H1 (cell line): ENCODE measurements around the gene SDF2.

Source experiments
- CBX5 ChIP-seq: fragments of 300-800, 300-1000 bp; sonication (generic); IDR thresholded peaks from 2 replicates; pipeline ENCODE4 v1.7.1; 2016; ENCODE audit warnings: antibody characterized with exemption, low read length, low read depth
- CTCF ChIP-seq, 3 experiments: IDR thresholded peaks; 1 replicate in 2 of 3; 2 replicates in 1 of 3; pipeline versions ENCODE4 v1.5.1 to v1.6.1; 2011; ENCODE audit warnings: low read length in 3 of 3, mild to moderate bottlenecking in 3 of 3, inconsistent platforms in 2 of 3, low read depth in 1 of 3, moderate library complexity in 1 of 3; ENCODE audit not compliant: insufficient read depth in 1 of 3; ENCODE audit errors: control extremely low read depth in 1 of 3
- EZH2 ChIP-seq: fragments of 200-600 bp; sonication (generic); IDR thresholded peaks from 2 replicates; pipeline ENCODE4 v1.7.1; 2012; ENCODE audit warnings: low read depth, mild to moderate bottlenecking, moderate library complexity, low read length, inconsistent platforms; ENCODE audit not compliant: severe bottlenecking
- HDAC6 ChIP-seq: IDR thresholded peaks from one replicate; pipeline ENCODE4 v1.7.1; 2012; ENCODE audit warnings: low read depth, mild to moderate bottlenecking, inconsistent platforms, low read length, moderate library complexity
- POLR2A ChIP-seq, 2 experiments: IDR thresholded peaks; 1 replicate in 1 of 2; 2 replicates in 1 of 2; pipeline ENCODE4 v1.6.1; 2011; ENCODE audit warnings: low read depth in 2 of 2, low read length in 2 of 2, mild to moderate bottlenecking in 2 of 2; ENCODE audit errors: control extremely low read depth in 1 of 2
- RNF2 ChIP-seq: fragments of 200-900, 300-1000 bp; sonication (generic); IDR thresholded peaks from 2 replicates; pipeline ENCODE4 v1.7.1; 2016; ENCODE audit warnings: borderline replicate concordance, low read depth, mild to moderate bottlenecking, antibody characterized with exemption, low read length; ENCODE audit not compliant: poor library complexity, severe bottlenecking; ENCODE audit errors: missing control alignments
- SP1 ChIP-seq: IDR thresholded peaks from 2 replicates; pipeline ENCODE4 v1.6.1; 2011; ENCODE audit warnings: low read depth, low read length

DNA sequence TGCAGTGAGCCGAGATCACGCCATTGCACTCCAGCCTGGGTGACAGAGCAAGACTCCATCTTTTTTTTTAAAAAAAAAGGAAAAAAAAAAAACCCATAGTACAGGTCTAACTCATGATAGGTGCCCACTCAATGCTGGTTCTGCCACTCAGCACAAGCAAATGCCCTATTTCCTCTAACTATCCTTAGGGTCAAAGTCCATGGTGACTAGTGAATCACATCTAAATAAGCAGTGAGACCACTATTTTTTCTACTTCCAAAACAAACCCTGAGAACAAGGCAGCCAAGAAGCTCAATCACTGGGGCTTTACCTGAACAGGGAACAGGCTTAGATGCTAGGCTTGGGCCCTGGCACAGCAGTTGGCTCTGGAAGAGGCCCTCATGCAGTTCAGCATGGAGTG lies 20.1 kb downstream of the SDF2 start:
- TF ChIP-seq SP1 (no peak), POLR2A (IDR thresholded peaks at IDR 0.05; ENCODE audit: control extremely low read depth in 1 of 2, low read depth in 2 of 2, low read length in 2 of 2) (no peak), RNF2 (no peak), HDAC6 (no peak), CTCF (IDR thresholded peaks at IDR 0.05; ENCODE audit: control extremely low read depth in 1 of 3, insufficient read depth in 1 of 3, low read depth in 1 of 3, low read length in 3 of 3) (no peak), CBX5 (no peak), EZH2 (no peak)
